Colonic mucosa (tissue), 4 donors: ENCODE measurements around the gene TAF4. TPM values are rescaled to one million over a fixed set of nuclear protein-coding genes. Genes with fewer than 3 reads are reported as not detected.
"Not testable (repeated sequence)": the region's sequence is repeated elsewhere in the genome, so short reads cannot be mapped to it uniquely, and the experiment has no call there.

Experiments
- DNase-seq: peaks from one replicate; pipeline ENCODE4 v3.0.0-alpha.2; 2020
- H3K27ac ChIP-seq: fragments of 200-600 bp; one replicate; pipeline ENCODE4 v1.8.0; 2021
- H3K27me3 ChIP-seq: fragments of 200-600 bp; one replicate; pipeline ENCODE4 v1.8.0; 2021
- H3K36me3 ChIP-seq: fragments of 200-600 bp; one replicate; pipeline ENCODE4 v1.8.0; 2021
- H3K4me1 ChIP-seq: fragments of 200-600 bp; one replicate; pipeline ENCODE4 v1.8.0; 2021; ENCODE audit warnings: mild to moderate bottlenecking
- H3K4me3 ChIP-seq: fragments of 200-600 bp; one replicate; pipeline ENCODE4 v1.8.0; 2021
- H3K9ac ChIP-seq, 2 donors: one replicate each; pipeline ENCODE4 v1.7.0; 2013; ENCODE audit warnings: control low read depth in 2 of 2, low read depth in 2 of 2, low read length in 2 of 2
- H3K9me3 ChIP-seq: fragments of 200-600 bp; one replicate; pipeline ENCODE4 v1.8.0; 2021
- intact Hi-C: fragments of 100-400 bp; cut with DNase I; formaldehyde crosslinking; loops from one replicate; pipeline ENCODE4 v1.14.1; 2022
- total RNA-seq, 2 donors: library from RNA; stranded (reverse); fragmentation: NEBNext Ultra II Directional in 1 of 2; extraction: Animal tissue kit (Norgen Biotek cat#: 25700) in 1 of 2; gene quantifications; one replicate each; pipeline ENCODE4 v1.2.1, GENCODE V29; 2021
- TF ChIP-seq, protein P1 (sequence below): fragments of 200-600 bp; IDR thresholded peaks from one replicate; pipeline ENCODE4 v1.8.0; 2022; ENCODE audit warnings: antibody characterized with exemption, mild to moderate bottlenecking
- donor health status: healthy.
- donor health status: DM: no; HTN: no; CAD: no.
- donor health status: DM: no; HTN: no; CAD: no.

The TAF4 gene
- total RNA-seq, 2 donors from 2014 or later, result 17.4 to 27.3 TPM

- H3K9ac ChIP-seq, result no peak overlapping the region
- TF ChIP-seq, protein P1, sequence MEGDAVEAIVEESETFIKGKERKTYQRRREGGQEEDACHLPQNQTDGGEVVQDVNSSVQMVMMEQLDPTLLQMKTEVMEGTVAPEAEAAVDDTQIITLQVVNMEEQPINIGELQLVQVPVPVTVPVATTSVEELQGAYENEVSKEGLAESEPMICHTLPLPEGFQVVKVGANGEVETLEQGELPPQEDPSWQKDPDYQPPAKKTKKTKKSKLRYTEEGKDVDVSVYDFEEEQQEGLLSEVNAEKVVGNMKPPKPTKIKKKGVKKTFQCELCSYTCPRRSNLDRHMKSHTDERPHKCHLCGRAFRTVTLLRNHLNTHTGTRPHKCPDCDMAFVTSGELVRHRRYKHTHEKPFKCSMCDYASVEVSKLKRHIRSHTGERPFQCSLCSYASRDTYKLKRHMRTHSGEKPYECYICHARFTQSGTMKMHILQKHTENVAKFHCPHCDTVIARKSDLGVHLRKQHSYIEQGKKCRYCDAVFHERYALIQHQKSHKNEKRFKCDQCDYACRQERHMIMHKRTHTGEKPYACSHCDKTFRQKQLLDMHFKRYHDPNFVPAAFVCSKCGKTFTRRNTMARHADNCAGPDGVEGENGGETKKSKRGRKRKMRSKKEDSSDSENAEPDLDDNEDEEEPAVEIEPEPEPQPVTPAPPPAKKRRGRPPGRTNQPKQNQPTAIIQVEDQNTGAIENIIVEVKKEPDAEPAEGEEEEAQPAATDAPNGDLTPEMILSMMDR, result no peak
- H3K27me3 ChIP-seq, result no peaks in the 10 kb centered on the region
- H3K27ac ChIP-seq, result no peak overlapping the region
- intact Hi-C loops, result no loop called here
- H3K4me3 ChIP-seq, result no peak overlapping the region
- no peaks in the 10 kb centered on the region for H3K9me3 ChIP-seq
- DNase-seq, result no peak
- no peaks in the 10 kb centered on the region for H3K36me3 ChIP-seq
- H3K4me1 ChIP-seq, result no peaks in the 10 kb centered on the region
Observed at GRCh38 chr20:62085206-62085605, 19.5 kb upstream of the TAF4 start.

DNA sequence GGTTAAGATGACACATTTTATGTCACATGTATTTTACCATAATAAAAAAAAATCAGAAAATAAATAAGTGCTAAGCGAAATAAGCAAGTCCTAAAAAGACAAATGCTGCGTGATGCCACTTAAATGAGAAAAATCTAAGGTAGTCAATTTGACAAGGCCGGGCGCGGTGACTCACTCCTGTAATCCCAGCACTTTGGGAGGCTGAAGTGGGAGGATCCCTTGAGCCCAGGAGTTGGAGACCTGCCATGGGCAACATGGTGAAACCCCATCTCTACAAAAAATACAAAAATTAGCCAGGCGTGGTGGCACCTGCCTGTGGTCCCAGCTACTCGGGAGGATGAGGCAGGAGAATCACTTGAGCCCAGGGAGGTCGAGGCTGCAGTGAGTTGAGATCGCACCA lies 18.5 kb upstream of the TAF4 start:
- H3K27me3 ChIP-seq, H3K9ac ChIP-seq, H3K4me1 ChIP-seq, H3K9me3 ChIP-seq, H3K27ac ChIP-seq, intact Hi-C loops, DNase-seq, H3K4me3 ChIP-seq, H3K36me3 ChIP-seq: not testable (repeated sequence)

DNA sequence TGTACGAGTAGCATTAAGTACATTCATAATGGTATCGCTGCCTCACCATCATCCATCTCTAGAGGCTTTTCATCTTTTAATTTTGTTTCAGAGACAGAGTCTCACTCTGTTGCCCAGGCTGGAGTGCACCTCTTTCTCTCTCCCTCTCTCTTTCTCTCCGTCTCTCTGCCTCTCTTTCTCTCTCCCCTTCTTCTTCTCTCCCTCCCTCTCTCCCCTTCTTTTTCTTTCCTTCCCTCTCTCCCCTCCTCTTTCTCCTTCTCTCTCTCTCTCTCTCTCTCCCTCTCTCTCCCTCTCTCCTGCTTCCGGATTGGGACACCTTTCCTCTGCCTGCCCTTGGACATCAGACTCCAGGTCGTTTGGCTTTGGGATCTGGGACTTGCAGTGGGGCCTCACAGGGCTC lies 17.6 kb upstream of the TAF4 start:
- Histone ChIP-seq H3K4me3 (no peak overlapping the region), H3K27ac (no peak overlapping the region), H3K4me1 (no peaks in the 10 kb centered on the region), H3K9ac (no peak overlapping the region), H3K27me3 (no peaks in the 10 kb centered on the region), H3K9me3 (no peaks in the 10 kb centered on the region), H3K36me3 (no peaks in the 10 kb centered on the region)
- intact Hi-C loops, result no loop called here
- no peak for DNase-seq
- TF ChIP-seq, protein P1, result no peak

DNA sequence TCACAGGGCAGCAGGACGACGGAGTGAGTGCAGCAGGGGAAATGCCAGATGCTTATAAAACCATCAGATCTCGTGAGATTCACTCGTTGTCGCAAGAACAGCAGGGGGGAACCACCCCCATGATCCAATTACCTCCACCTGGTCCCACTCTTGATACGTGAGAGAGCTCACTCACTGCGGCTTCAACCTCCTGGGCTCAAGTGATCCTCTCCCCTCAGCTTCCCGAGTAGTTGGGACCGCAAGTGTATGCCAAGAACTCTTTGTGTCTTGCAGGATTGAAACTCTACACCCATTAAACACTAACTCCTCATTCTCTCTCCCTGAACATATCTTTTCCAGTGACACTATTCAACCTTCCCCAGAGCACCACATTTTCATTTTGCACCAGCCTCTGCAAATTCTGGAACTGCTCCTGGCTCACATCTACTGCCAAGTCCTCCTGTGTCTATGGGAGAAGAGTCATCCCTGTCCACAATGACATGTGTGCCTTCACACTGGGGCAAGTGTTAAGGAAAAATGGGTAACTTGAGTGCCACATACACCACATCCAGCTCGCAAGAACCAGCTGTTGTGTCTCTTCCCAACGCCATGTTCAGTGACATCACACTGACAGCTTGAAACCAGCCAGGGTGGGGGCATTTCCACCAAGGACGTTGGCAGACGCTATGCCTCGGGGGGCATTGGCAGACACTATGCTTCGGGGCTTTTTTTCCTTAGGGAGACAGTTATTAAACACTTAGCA lies 14.7 kb upstream of the TAF4 start:
- no peak overlapping the region for H3K4me3 ChIP-seq
- no peaks in the 10 kb centered on the region for H3K36me3 ChIP-seq
- intact Hi-C loops, result no loop called here
- H3K27me3 ChIP-seq, result no peaks in the 10 kb centered on the region
- no peak overlapping the region for H3K9ac ChIP-seq
- DNase-seq, result no peak
- no peak overlapping the region for H3K27ac ChIP-seq
- no peaks in the 10 kb centered on the region for H3K9me3 ChIP-seq
- TF ChIP-seq, protein P1, result no peak
- no peaks in the 10 kb centered on the region for H3K4me1 ChIP-seq

GRCh38 chr20:62079166-62079565 lies 13.5 kb upstream of the TAF4 start:
- no peaks in the 10 kb centered on the region for H3K36me3 ChIP-seq
- H3K27me3 ChIP-seq, result no peaks in the 10 kb centered on the region
- H3K4me1 ChIP-seq, result no peaks in the 10 kb centered on the region
- no peak overlapping the region for H3K9ac ChIP-seq
- TF ChIP-seq, protein P1, result no peak
- DNase-seq, result no peak
- no peaks in the 10 kb centered on the region for H3K9me3 ChIP-seq
- intact Hi-C loops, result no loop called here
- H3K27ac ChIP-seq, result no peak overlapping the region
- H3K4me3 ChIP-seq, result no peak overlapping the region

DNA sequence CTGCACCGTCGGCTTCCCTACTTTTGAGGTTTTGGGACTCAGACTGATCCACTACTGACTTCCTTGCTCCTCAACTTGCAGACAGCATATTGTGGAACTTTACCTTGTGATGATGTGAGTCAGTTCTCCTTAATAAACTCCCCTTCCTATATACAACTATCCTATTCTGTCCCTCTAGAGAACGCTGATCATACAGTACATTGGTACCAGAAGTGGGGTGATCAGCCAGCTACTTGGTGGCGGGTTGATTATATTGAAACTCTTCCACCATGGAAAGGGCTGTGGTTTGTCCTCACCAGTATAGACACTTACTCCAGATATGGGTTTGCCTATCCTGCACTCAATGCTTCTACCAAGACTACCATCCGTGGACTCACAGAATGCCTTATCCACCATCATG lies 7.6 kb upstream of the TAF4 start:
- DNase-seq, result no peak
- Histone ChIP-seq H3K27me3 (no peaks in the 10 kb centered on the region), H3K4me3 (no peak overlapping the region), H3K9me3 (no peaks in the 10 kb centered on the region), H3K9ac (no peak overlapping the region), H3K36me3 (no peaks in the 10 kb centered on the region), H3K4me1 (peaks cover 18% of the 10 kb centered on the region), H3K27ac (no peak overlapping the region)
- intact Hi-C loops, result no loop called here
- TF ChIP-seq, protein P1, result no peak

GRCh38 chr20:62071669-62072430 lies 6.2 kb upstream of the TAF4 start:
- H3K36me3 ChIP-seq, H3K27ac ChIP-seq, DNase-seq, H3K4me3 ChIP-seq, H3K9me3 ChIP-seq, H3K9ac ChIP-seq, H3K27me3 ChIP-seq, intact Hi-C loops: not testable (repeated sequence)
- peaks cover 27% of the 10 kb centered on the region for H3K4me1 ChIP-seq
